Adrenal gland (tissue), 5 donors: ENCODE measurements around the gene PRMT2.

Experiments
- POLR2A ChIP-seq, 2 donors: fragments of 450-650 bp; IDR thresholded peaks; one replicate each; pipeline ENCODE4 v1.6.1; 2017; ENCODE audit warnings: antibody characterized with exemption in 2 of 2, mild to moderate bottlenecking in 2 of 2, moderate library complexity in 1 of 2
- TF ChIP-seq, protein P1 (sequence below), 6 experiments: fragments of 450-650 bp in 4 of 6; fragments of 200-600 bp in 2 of 6; sonication (generic) in 1 of 6; IDR thresholded peaks; 1 replicate in 5 of 6; 2 replicates in 1 of 6; pipeline versions ENCODE4 v1.5.1 to v1.8.0; 2016 to 2021; ENCODE audit warnings: antibody characterized with exemption in 6 of 6, mild to moderate bottlenecking in 2 of 6, moderate library complexity in 1 of 6
- donor health status: DM: no; HTN: no; CAD: no.

DNA sequence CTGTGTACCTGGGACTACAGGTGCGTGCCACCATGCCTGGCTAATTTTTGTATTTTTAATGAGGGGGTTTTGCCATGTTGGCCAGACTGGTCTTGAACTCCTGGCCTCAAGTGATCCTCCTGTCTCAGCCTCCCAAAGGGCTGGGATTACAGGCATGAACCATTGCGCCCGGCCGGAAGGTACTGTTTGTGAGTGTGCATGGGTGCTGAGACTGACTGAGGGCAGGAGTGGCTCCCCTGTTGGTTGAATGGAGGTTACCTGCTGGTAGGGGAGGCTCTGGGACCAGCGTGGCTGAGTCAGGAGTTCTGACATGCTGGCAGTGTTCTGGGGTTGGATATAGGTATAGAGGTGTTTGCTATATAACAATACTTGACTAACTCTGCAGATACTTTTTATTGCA, 10.4 kb downstream of the PRMT2 start:
- TF ChIP-seq, protein P1, sequence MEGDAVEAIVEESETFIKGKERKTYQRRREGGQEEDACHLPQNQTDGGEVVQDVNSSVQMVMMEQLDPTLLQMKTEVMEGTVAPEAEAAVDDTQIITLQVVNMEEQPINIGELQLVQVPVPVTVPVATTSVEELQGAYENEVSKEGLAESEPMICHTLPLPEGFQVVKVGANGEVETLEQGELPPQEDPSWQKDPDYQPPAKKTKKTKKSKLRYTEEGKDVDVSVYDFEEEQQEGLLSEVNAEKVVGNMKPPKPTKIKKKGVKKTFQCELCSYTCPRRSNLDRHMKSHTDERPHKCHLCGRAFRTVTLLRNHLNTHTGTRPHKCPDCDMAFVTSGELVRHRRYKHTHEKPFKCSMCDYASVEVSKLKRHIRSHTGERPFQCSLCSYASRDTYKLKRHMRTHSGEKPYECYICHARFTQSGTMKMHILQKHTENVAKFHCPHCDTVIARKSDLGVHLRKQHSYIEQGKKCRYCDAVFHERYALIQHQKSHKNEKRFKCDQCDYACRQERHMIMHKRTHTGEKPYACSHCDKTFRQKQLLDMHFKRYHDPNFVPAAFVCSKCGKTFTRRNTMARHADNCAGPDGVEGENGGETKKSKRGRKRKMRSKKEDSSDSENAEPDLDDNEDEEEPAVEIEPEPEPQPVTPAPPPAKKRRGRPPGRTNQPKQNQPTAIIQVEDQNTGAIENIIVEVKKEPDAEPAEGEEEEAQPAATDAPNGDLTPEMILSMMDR (IDR thresholded peaks at IDR 0.05), result no peak
- TF ChIP-seq POLR2A (IDR thresholded peaks at IDR 0.05), result no peak
